GM12878 (cell line): Measurements from ENCODE around the gene NR2C2AP. TPM values are rescaled to one million over a fixed set of nuclear protein-coding genes. Genes with fewer than 3 reads are reported as not detected.

Source experiments
- ATAC-seq: fragments of 200-7000 bp; cut with Tn5 transposase; 3 replicates; pipeline ENCODE4 v1.9.1; 2020; ENCODE audit warnings: mild to moderate bottlenecking, moderate library complexity
- BruUV-seq: library from RNA; stranded (reverse); fragments of 400-500 nt; replicated peaks from 2 replicates; lab custom pipeline; 2021; lab: Mats Ljungman, UMichigan
- CTCF ChIA-PET: fragments of 300-600 bp; sonication (Branson Sonifier 250); formaldehyde crosslinking; extraction: SDS; loops from one replicate; lab custom pipeline; 2021; ENCODE audit warnings: inconsistent platforms; lab: Yijun Ruan, JAX
- POLR2A ChIA-PET: fragments of 350-600 bp; formaldehyde crosslinking; extraction: SDS; loops from one replicate; lab custom pipeline; 2021; ENCODE audit warnings: inconsistent platforms; lab: Charles Lee
- RAD21 ChIA-PET: fragments of 300-600 bp; sonication (Branson Sonifier 250); formaldehyde crosslinking; loops from one replicate; lab custom pipeline; 2023; ENCODE audit warnings: antibody characterized with exemption; ENCODE audit not compliant: unreplicated experiment; lab: Charles Lee
- SMC1A ChIA-PET: fragments of 300-600 bp; sonication (Branson Sonifier 250); formaldehyde crosslinking; loops from one replicate; lab custom pipeline; 2023; ENCODE audit not compliant: unreplicated experiment, uncharacterized antibody; lab: Charles Lee
- DNase-seq: peaks from one replicate; pipeline ENCODE4 v3.0.0-alpha.2; 2011; ENCODE audit warnings: low read depth, low spot score
- FAIRE-seq: peaks from 3 replicates; lab custom pipeline; 2011; peaks lifted over from hg19 to GRCh38; lab: Jason Lieb, UNC
- H2AFZ ChIP-seq: 2 replicates; pipeline ENCODE4 v1.6.0; 2011; ENCODE audit warnings: low read depth, low read length, control low read depth; ENCODE audit not compliant: control insufficient read depth
- H3K27ac ChIP-seq: 2 replicates; pipeline ENCODE4 v1.5.1; 2011; ENCODE audit warnings: control low read depth; ENCODE audit not compliant: control insufficient read depth, insufficient read depth
- H3K27me3 ChIP-seq, 2 experiments: replicated peaks in 1 of 2; 2 replicates each; pipeline versions ENCODE4 v1.6.0 to v1.6.1; 2011; ENCODE audit warnings: low read length in 1 of 2; ENCODE audit not compliant: control insufficient read depth in 2 of 2, insufficient read depth in 2 of 2
- H3K36me3 ChIP-seq, 2 experiments: 2 replicates each; pipeline ENCODE4 v1.5.1; 2011; ENCODE audit warnings: low read length in 1 of 2; ENCODE audit not compliant: control insufficient read depth in 2 of 2, insufficient read depth in 2 of 2
- H3K4me1 ChIP-seq: 2 replicates; pipeline ENCODE4 v1.6.1; 2011; ENCODE audit warnings: mild to moderate bottlenecking, low read length, moderate library complexity, mixed read lengths; ENCODE audit not compliant: control insufficient read depth, insufficient read depth
- H3K4me2 ChIP-seq: 2 replicates; pipeline ENCODE4 v1.6.0; 2011; ENCODE audit warnings: control low read depth; ENCODE audit not compliant: control insufficient read depth, insufficient read depth
- H3K4me3 ChIP-seq: fragments of 200-600 bp; sonication (generic); 2 replicates; pipeline ENCODE4 v1.5.1; 2016
- H3K79me2 ChIP-seq: 2 replicates; pipeline ENCODE4 v1.6.0; 2011; ENCODE audit warnings: low read length; ENCODE audit not compliant: control insufficient read depth, insufficient read depth
- H3K9ac ChIP-seq: 2 replicates; pipeline ENCODE4 v1.8.0; 2011; ENCODE audit warnings: low read length, control low read depth, mixed read lengths; ENCODE audit not compliant: control insufficient read depth, insufficient read depth
- H3K9me3 ChIP-seq: replicated peaks from 3 replicates; pipeline ENCODE4 v1.5.1; 2011; ENCODE audit warnings: mild to moderate bottlenecking, low read length; ENCODE audit not compliant: control insufficient read depth, insufficient read depth
- H4K20me1 ChIP-seq: 2 replicates; pipeline ENCODE4 v1.6.0; 2011; ENCODE audit not compliant: control insufficient read depth, insufficient read depth
- ATF3 ChIP-seq: IDR thresholded peaks from 2 replicates; pipeline ENCODE4 v1.6.1; 2011; ENCODE audit warnings: low read depth, mild to moderate bottlenecking, low read length, moderate library complexity, borderline replicate concordance; ENCODE audit errors: extremely low read depth
- CEBPZ ChIP-seq: fragments of 150-350 bp; IDR thresholded peaks from 2 replicates; pipeline ENCODE4 v1.6.1; 2016; ENCODE audit warnings: low read depth, low read length
- DPF2 ChIP-seq: fragments of 450-650 bp; IDR thresholded peaks from 2 replicates; pipeline ENCODE4 v1.6.1; 2017; ENCODE audit warnings: mild to moderate bottlenecking
- ESRRA ChIP-seq: IDR thresholded peaks from 2 replicates; pipeline ENCODE4 v1.6.1; 2012; ENCODE audit warnings: mild to moderate bottlenecking, low read length, improper control_type of control experiment
- FOXM1 ChIP-seq: IDR thresholded peaks from 2 replicates; pipeline ENCODE4 v1.6.1; 2012; ENCODE audit warnings: low read depth, mild to moderate bottlenecking, inconsistent platforms, low read length, moderate library complexity
- PAX5 ChIP-seq: IDR thresholded peaks from 2 replicates; pipeline ENCODE4 v1.6.1; 2011; ENCODE audit warnings: low read depth, low read length, borderline replicate concordance
- PAX8 ChIP-seq: fragments of 450-650 bp; IDR thresholded peaks from 2 replicates; pipeline ENCODE4 v1.6.1; 2017; ENCODE audit warnings: mild to moderate bottlenecking, moderate library complexity
- RCOR1 ChIP-seq: conservative IDR thresholded peaks from 2 replicates; pipeline ENCODE4 v1.6.1; 2012; ENCODE audit warnings: low read depth, low read length, improper control_type of control experiment
- ZNF207 ChIP-seq: fragments of 450-650 bp; IDR thresholded peaks from 2 replicates; pipeline ENCODE4 v1.6.1; 2014; ENCODE audit warnings: antibody characterized with exemption, mild to moderate bottlenecking, borderline replicate concordance
- WGBS: methylation state at CpG from one replicate; pipeline ENCODE4 v1.1.6; 2016; ENCODE audit warnings: low lambda C conversion rate; ENCODE audit not compliant: insufficient replicate concordance, insufficient coverage; ENCODE audit errors: missing lambda C conversion rate; 5-methylcytosine and 5-hydroxymethylcytosine counted together
- in situ Hi-C: fragments of 300-500 bp; cut with MboI; formaldehyde crosslinking; loops from 9 replicates; pipeline ENCODE4 v1.14.3; 2018; ENCODE audit warnings: mixed read lengths
- intact Hi-C: fragments of 100-400 bp; cut with micrococcal nuclease; formaldehyde crosslinking; loops from one replicate; pipeline ENCODE4 v1.14.2; 2022; ENCODE audit not compliant: unreplicated experiment
- polyA plus RNA-seq, 11 experiments: library from polyadenylated mRNA; depleted of rRNA in 4 of 11; unstranded in 6 of 11; stranded (reverse) in 5 of 11; fragments of >200 nt; fragmentation: Nextera tagmentation in 4 of 11; fragmentation: Illumina TruSeq in 1 of 11; extraction: Ambion mirVana in 4 of 11; extraction: Trizol in 1 of 11; gene quantifications; 1 replicate in 1 of 11; 2 replicates in 10 of 11; pipeline versions ENCODE4 v1.2.1 to v1.2.3, GENCODE V29; 2011 to 2016; ENCODE audit warnings: inconsistent platforms in 2 of 11, missing spikeins in 2 of 11, low read depth in 1 of 11
- total RNA-seq, 4 experiments: library from RNA; depleted of rRNA in 3 of 4; stranded (reverse); fragments of >200 nt in 3 of 4; fragmentation: Illumina TruSeq in 1 of 4; extraction: Trizol in 1 of 4; gene quantifications; 2 replicates each; pipeline versions ENCODE4 v1.2.1 to v1.2.3, GENCODE V29; 2013 to 2021

The NR2C2AP gene
- total and polyA plus RNA-seq, 10 of the 15 experiments (the other 5 are each of a cell fraction or from before 2014, with no cell fraction given) = 21.5 to 44.8 (median 28.1) TPM

DNA sequence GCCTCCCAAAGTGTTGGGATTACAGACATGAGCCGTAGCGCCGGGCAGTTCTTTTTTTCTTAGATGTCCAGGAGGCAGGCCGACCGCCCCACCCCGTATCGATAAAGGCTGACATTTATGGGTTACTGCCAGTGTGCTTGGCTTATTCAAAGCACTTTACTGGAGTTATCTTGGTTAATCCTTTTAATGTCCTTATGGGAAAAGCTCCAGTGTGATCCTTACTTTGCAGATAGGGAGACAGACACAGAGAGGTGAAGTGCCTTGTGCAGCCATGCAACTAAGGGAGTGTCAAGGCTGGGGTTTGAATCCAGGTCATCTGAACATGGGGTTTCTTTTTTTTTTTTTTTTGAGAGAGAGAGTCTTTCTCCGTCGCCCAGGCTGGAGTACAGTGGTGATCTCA lies 27.8 kb upstream of the NR2C2AP start:
- Histone ChIP-seq H3K4me3 (no peak overlapping the region), H3K36me3 (no peaks in the 10 kb centered on the region), H3K9ac (no peak overlapping the region), H4K20me1 (no peaks in the 10 kb centered on the region), H3K27me3 (no peaks in the 10 kb centered on the region; a peak in 1 of 4 replicates), H2AFZ (no peak overlapping the region), H3K4me2 (no peak overlapping the region)
- 73% methylated on average over 9 of the region's 9 CpGs for WGBS
- no TSS peak for BruUV-seq
- FAIRE-seq (no peak), DNase-seq (no peak)
- intact Hi-C loops = no loop called here
- SMC1A ChIA-PET = interaction anchor here (1.0 kb wide), 1 partner anchor 28 kb away, joined by 3 read pairs; the partner anchor contains the start of gene NR2C2AP
- POLR2A ChIA-PET = no interaction called here
- TF ChIP-seq ESRRA (no peak), DPF2 (no peak), PAX5 (no peak), PAX8 (no peak), FOXM1 (no peak), ZNF207 (no peak)
- TF ChIP-seq, all 136 proteins: peak for 0
- Histone ChIP-seq H3K27ac (no peak overlapping the region), H3K4me1 (no peaks in the 10 kb centered on the region), H3K79me2 (no peaks in the 10 kb centered on the region), H3K9me3 (peaks cover 11% of the 10 kb centered on the region; the same call in 2 of the 3 replicates)
- in situ Hi-C loops = no loop called here
- no peak for ATAC-seq
- RAD21 ChIA-PET = interaction anchor here (0.6 kb wide), 1 partner anchor 104 kb away, joined by 4 read pairs; no protein-coding TSS in a partner anchor
- CTCF ChIA-PET = no interaction called here

GRCh38 chr19:19229701-19230100 lies 26.5 kb upstream of the NR2C2AP start:
- BruUV-seq = no TSS peak
- TF ChIP-seq RCOR1 (no peak), CEBPZ (no peak), PAX8 (no peak), ATF3 (no peak)
- Histone ChIP-seq H3K27me3 (no peaks in the 10 kb centered on the region; a peak in 1 of 4 replicates), H4K20me1 (no peaks in the 10 kb centered on the region), H3K36me3 (no peaks in the 10 kb centered on the region), H3K79me2 (no peaks in the 10 kb centered on the region), H2AFZ (no peak overlapping the region), H3K4me2 (no peak overlapping the region), H3K9ac (no peak overlapping the region), H3K27ac (no peak overlapping the region), H3K4me1 (peaks cover 4% of the 10 kb centered on the region), H3K4me3 (no peak overlapping the region), H3K9me3 (peaks cover 8% of the 10 kb centered on the region; the same call in 2 of the 3 replicates)
- DNase-seq = no peak
- SMC1A ChIA-PET = no interaction called here
- intact Hi-C loops = no loop called here
- POLR2A ChIA-PET = no interaction called here
- no peak for ATAC-seq
- CTCF ChIA-PET = interaction anchor here (0.5 kb wide), 1 partner anchor 128 kb away, joined by 3 read pairs; no protein-coding TSS in a partner anchor
- FAIRE-seq = no peak
- WGBS = 60% methylated on average over 3 of the region's 3 CpGs
- in situ Hi-C loops = no loop called here
- RAD21 ChIA-PET = no interaction called here
